T1000 (cell line): ENCODE data around the gene IKZF3.
"Not testable (repeated sequence)": the region's sequence is repeated elsewhere in the genome, so short reads cannot be mapped to it uniquely, and the experiment has no call there.

Experiments
- DNase-seq: peaks from one replicate; lab custom pipeline; 2025; ENCODE audit warnings: mixed read lengths; lab: John Stamatoyannopoulos, UW

The IKZF3 gene

DNA sequence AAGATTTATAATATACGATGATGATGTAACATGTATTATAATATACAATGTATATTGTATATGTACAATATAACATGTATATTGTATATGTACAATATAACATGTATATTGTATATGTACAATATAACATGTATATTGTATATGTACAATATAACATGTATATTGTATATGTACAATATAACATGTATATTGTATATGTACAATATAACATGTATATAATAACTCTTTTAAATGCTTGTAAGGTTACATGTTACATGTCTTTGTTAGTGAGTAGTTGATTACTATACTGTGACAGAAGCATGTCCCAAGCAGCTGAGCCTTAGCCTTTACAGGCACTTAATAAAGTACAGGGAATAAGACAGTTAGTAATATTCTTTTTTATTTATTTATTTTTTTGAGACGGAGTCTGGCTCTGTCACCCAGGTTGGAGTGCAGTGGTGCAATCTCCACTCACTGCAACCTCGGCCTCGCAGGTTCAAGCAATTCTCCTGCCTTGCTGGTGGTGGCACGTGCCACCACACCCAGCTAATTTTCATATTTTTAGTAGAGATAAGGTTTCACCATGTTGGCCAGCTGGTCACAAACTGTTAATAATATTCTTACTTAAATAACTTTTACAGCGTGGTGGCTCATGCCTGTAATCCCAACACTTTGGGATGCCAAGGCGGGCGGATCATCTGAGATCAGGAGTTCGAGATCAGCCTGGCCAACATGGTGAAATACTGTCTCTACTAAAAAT is 8.0 kb downstream of the IKZF3 start:
- not testable (repeated sequence) for DNase-seq

GRCh38 chr17:39854909-39855308 is 9.2 kb downstream of the IKZF3 start:
- no peak for DNase-seq

- no peak for DNase-seq
Measured at GRCh38 chr17:39852239-39852638, 11.9 kb downstream of the IKZF3 start.

- DNase-seq = not testable (repeated sequence)
Measured at GRCh38 chr17:39850186-39850585, 13.9 kb downstream of the IKZF3 start.

DNA sequence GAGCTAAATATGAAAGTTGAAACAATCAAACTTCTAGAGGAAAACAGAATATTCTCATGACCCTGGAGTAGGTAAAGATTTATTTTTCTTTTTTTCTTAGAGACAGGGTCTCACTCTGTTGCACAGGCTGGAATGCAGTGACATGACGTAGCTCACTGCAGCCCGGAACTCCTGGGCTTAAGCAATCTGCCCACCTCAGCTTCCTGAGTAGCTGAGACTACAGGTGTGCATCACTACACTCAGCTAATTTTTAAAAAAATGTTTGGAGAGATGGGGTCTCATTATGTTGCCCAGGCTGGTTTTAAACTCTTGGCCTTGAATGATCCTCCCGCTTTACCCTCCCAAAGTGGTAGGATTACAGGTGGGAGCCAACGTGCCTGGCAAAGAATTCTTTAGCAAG is 15.5 kb downstream of the IKZF3 start:
- DNase-seq = no peak

- no peak for DNase-seq
Measured at GRCh38 chr17:39846205-39846604, 17.9 kb downstream of the IKZF3 start.

DNA sequence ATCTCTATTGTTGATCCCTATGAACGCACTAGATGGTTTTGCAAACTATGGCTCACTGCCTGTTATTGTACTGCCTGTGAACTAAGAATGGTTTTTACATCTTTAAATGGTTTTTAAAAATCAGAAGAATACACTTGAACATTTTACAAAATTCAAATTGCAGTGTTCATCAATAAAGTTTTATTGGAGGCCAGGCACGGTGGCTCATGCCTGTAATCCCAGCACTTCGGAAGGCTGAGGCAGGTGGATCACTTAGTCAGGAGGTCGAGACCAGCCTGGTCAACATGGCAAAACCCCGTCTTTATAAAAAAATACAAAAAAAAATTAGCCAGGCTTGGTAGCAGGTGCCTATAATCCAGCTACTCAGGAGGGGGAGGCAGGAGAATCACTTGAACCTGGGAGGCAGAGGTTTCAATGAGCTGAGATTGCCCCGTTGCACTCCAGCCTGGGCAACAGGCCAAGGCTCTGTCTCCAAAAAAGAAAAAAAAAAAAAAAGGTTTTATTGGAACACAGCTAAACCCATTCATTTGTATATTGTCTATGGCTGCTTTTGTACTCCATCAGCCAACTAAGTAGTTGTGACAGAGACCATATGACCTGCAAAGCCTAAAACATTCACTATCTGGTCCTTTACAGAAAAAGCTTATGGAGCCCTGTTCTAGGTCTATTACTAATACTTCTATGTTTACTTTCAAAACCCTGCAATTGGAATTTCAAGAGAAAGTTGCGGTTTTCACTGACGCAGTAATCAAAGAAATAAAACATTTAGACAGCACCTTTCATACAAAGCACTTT is 18.9 kb downstream of the IKZF3 start:
- DNase-seq = no peak

- DNase-seq = no peak
Measured at GRCh38 chr17:39841134-39841683, 22.9 kb downstream of the IKZF3 start.

- DNase-seq = no peak
Measured at GRCh38 chr17:39838784-39839183, 25.3 kb downstream of the IKZF3 start.

DNA sequence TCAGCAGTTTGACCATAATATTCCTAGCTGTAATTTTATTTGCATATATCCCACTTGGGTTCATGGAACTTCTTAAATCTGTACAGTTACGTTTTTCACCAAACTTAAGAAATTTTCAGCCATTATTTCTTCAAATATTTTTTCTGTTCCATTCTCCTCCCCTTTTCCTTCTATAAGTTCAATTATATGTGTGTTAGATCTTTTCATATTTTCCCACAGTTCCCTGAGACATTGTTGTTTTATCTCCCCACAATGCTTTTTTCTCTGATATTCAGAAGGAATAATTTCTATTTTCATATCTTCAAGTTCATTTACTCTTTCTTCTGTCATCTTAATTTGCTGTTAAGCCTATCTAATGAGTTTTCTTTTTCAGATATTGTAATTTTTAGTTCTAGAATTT is 26.1 kb downstream of the IKZF3 start:
- DNase-seq = no peak

DNA sequence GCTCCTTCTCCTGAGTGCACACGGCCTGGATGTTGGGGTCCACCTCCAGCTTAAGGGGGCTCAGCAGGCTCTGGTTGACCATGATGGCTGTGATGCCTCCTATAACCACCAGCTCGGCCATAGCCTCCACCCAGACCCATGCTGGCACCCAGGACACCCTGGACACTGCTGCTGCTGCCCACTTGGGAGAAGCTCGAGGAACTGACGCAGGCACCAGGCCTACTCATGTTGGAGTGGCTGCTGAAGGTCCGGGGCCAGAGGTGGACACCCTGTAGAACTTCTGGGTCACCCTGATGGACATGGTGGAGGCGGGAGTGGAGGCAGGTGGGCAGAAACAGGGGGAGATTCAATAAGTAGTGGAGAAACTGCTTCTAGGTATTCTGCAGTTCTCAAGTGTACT is 28.0 kb downstream of the IKZF3 start:
- no peak for DNase-seq

DNA sequence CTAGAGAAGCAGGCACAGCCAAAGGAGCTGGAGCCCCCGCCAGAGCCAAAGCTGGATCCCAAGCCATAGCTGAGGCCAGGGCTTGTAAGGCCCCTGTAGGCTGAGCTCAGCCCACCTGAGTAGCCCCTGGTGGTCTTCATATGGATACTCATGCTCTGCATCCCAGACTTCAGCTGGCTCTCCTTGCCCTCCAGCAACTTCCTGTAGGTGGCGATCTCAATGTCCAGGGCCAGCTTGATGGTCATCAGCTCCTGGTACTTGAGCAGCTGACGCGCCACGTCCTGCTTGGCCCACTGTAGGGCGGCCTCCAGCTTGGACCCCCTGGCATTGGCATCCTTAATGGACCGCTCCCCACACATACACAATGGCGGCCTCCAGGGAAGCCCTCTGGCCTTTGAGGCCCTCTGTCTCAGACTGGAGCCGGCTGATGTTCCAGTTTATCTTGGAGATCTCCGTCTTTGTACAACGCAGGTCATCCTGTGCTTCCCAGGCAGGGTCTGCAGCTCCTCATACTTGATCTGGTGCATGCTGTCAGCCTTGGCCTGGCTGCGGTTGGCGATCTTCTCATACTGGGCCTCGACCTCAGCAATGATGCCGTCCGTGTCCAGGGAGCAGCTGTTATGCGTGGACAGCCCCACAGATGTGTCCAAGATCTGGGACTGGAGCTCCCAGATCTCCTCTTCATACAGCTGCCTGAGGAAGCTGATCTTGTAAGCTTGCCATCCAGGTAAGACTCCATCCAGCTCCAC is 28.9 kb downstream of the IKZF3 start:
- DNase-seq = no peak

- DNase-seq = no peak
Measured at GRCh38 chr17:39834017-39834416, 30.1 kb downstream of the IKZF3 start.

DNA sequence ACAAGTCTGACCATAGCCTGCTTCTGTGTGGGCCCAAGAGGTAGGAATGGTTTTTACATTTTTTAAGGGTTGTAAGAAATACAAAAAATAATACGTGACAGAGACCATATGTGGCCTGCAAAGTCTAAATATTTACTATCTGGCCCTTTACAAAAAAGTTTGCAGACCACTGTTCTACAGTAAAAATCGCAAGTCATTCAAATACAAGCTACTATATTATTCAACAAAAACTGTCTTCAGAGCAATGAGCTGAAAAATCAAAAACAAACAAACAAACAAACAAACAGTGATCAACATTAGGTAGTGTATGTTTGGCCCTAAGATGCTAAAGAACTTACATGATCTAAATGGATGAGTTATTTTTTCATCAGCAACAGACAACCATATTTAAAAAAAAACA is 32.5 kb downstream of the IKZF3 start:
- DNase-seq = no peak

- no peak for DNase-seq
Measured at GRCh38 chr17:39828443-39828842, 35.7 kb downstream of the IKZF3 start.

GRCh38 chr17:39826334-39826733 is 37.8 kb downstream of the IKZF3 start:
- no peak for DNase-seq

DNA sequence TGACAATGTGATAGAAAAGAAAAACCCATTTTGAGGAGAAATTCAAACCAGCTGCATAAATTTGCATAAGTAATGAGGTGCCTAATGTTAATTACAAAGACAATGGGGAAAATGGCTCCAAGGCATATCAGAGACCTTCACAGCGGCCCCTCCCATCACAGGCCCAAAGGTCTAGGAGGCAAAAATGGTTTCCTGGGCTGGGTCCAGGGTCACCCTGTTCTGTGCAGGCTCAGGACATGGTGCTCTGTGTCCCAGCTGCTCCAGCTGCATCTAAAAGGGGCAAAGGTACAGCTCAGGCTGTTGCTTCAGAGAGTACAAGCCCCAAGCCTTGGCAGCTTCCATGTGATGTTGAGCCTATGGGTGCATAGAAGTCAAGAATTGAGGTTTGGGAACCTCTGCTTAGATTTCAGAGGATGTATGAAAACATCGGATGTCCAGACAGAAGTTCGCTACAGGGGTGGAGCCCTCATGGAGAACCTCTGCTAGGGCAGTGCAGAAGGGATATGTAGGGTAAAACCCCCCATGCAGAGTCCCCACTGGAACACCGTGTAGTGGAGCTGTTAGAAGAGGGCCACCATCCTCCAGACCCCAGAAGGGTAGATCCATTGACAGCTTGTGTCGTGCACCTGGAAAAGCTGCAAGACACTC is 40.6 kb downstream of the IKZF3 start:
- no peak for DNase-seq

DNA sequence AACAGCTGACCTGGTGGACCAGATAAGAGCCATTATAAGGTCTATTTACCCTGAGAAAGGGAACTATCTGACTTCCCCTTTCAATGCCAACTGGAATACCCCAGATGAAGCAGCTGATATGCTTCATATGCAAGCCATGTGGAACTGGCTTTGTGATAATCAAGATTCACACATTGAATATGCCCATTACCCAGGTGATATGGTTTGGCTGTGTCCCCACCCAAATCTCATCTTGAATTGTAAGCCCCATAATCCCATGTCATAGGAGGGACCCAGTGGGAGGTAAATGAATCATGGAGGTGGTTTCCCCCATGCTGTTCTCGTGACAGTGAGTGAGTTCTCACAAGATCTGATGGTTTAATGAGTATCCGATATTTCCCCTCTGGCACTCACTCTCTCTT is 42.1 kb downstream of the IKZF3 start:
- DNase-seq = no peak

- DNase-seq = no peak
Measured at GRCh38 chr17:39820987-39821386, 43.1 kb downstream of the IKZF3 start.

GRCh38 chr17:39820541-39820940 is 43.6 kb downstream of the IKZF3 start:
- DNase-seq = no peak

- DNase-seq = no peak
Measured at GRCh38 chr17:39818358-39819000, 45.6 kb downstream of the IKZF3 start.
